Liver (tissue), 3 donors: ENCODE measurements around the gene IFNAR1.

Experiments
- RXRA ChIP-seq, 2 donors: IDR thresholded peaks; 2 replicates each; pipeline ENCODE4 v1.6.1; 2017 to 2018; ENCODE audit warnings: antibody characterized with exemption in 2 of 2, mild to moderate bottlenecking in 1 of 2
- TF ChIP-seq, protein P1 (sequence below): fragments of 150-350 bp; IDR thresholded peaks from 2 replicates; pipeline ENCODE4 v1.5.1; 2017; ENCODE audit warnings: improper control_type of control experiment, low read depth, low read length; ENCODE audit not compliant: missing input control
- donor health status: healthy.
- donor health status: healthy.

DNA sequence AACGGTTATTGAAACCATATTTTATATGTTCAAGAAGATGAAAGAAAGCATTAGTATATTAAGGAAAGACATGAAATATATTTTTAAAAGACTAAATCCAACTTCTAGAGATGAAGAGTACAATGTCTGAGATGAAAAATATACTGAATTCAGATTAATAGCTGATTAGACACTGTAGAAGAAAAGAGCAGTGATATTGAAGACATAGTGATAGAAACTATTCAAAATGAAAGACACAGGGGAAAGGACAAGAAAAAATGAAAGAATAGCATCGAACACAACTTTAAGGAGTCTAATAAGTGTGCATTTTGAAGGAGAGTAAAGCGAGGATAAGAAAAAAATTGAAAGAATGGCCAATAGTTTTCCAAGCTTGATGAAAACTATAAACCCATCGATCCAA, 11.2 kb upstream of the IFNAR1 start:
- TF ChIP-seq, protein P1, sequence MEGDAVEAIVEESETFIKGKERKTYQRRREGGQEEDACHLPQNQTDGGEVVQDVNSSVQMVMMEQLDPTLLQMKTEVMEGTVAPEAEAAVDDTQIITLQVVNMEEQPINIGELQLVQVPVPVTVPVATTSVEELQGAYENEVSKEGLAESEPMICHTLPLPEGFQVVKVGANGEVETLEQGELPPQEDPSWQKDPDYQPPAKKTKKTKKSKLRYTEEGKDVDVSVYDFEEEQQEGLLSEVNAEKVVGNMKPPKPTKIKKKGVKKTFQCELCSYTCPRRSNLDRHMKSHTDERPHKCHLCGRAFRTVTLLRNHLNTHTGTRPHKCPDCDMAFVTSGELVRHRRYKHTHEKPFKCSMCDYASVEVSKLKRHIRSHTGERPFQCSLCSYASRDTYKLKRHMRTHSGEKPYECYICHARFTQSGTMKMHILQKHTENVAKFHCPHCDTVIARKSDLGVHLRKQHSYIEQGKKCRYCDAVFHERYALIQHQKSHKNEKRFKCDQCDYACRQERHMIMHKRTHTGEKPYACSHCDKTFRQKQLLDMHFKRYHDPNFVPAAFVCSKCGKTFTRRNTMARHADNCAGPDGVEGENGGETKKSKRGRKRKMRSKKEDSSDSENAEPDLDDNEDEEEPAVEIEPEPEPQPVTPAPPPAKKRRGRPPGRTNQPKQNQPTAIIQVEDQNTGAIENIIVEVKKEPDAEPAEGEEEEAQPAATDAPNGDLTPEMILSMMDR, result no peak
- no peak for TF ChIP-seq RXRA (IDR thresholded peaks at IDR 0.05)
